ENCODE results near the gene GAP43.

- TF ChIP-seq CTCF (IDR thresholded peaks at IDR 0.05; ENCODE audit: low read depth, low read length, poor library complexity, severe bottlenecking) (no peak), EZH2phosphoT487 (IDR thresholded peaks at IDR 0.05; ENCODE audit: borderline replicate concordance, low read length) (no peak)
Measured at GRCh38 chr3:115646027-115646690, 22.8 kb downstream of the GAP43 start.
